Brain microvascular endothelial cell (primary cell): ENCODE data around the gene WRAP73.

Experiments
- DNase-seq: peaks from one replicate; pipeline ENCODE4 v3.0.0-alpha.2; 2020
- H3K27ac ChIP-seq: fragments of 250-450 bp; sonication (Bioruptor Pico); 2 replicates; pipeline ENCODE4 v1.5.1; 2020; ENCODE audit warnings: mild to moderate bottlenecking, moderate library complexity
- H3K27me3 ChIP-seq: fragments of 250-450 bp; sonication (Bioruptor Pico); replicated peaks from 2 replicates; pipeline ENCODE4 v1.5.1; 2020; ENCODE audit warnings: mild to moderate bottlenecking
- H3K36me3 ChIP-seq: fragments of 250-450 bp; sonication (Bioruptor Pico); replicated peaks from 2 replicates; pipeline ENCODE4 v1.5.1; 2020; ENCODE audit warnings: mild to moderate bottlenecking
- H3K4me3 ChIP-seq: 2 replicates; pipeline ENCODE4 v1.5.1; 2011; ENCODE audit warnings: low read depth, mild to moderate bottlenecking, control low read depth, low read length, moderate library complexity
- CTCF ChIP-seq: IDR thresholded peaks from 2 replicates; pipeline ENCODE4 v1.5.1; 2011; ENCODE audit warnings: low read depth, mild to moderate bottlenecking, moderate library complexity, low read length, control low read depth, inconsistent platforms; ENCODE audit errors: missing control alignments
- in situ Hi-C: cut with HindIII; loops from 2 replicates; pipeline ENCODE4 v1.10.0; 2017; ENCODE audit warnings: low sequenced_read_pairs, low pct_ligation_motif_present

The WRAP73 gene

GRCh38 chr1:3672231-3672970 is 22.5 kb upstream of the WRAP73 start:
- TF ChIP-seq CTCF, result no peak
- no peak overlapping the region for H3K27ac ChIP-seq
- H3K27me3 ChIP-seq, result no peaks in the 10 kb centered on the region
- no peaks in the 10 kb centered on the region for H3K36me3 ChIP-seq
- in situ Hi-C loops, result no loop called here
- DNase-seq, result no peak
- H3K4me3 ChIP-seq, result no peak overlapping the region

- no peaks in the 10 kb centered on the region for H3K36me3 ChIP-seq
- no peak for TF ChIP-seq CTCF
- in situ Hi-C loops, result no loop called here
- no peak overlapping the region for H3K4me3 ChIP-seq
- peak; percentile 26 for DNase-seq
- no peaks in the 10 kb centered on the region for H3K27me3 ChIP-seq
- no peak overlapping the region for H3K27ac ChIP-seq
Measured at GRCh38 chr1:3671371-3672180, 21.7 kb upstream of the WRAP73 start.

- in situ Hi-C loops, result no loop called here
- no peaks in the 10 kb centered on the region for H3K27me3 ChIP-seq
- no peak for TF ChIP-seq CTCF
- no peak overlapping the region for H3K4me3 ChIP-seq
- no peak for DNase-seq
- H3K36me3 ChIP-seq, result no peaks in the 10 kb centered on the region
- no peak overlapping the region for H3K27ac ChIP-seq
Measured at GRCh38 chr1:3670823-3671265, 20.9 kb upstream of the WRAP73 start.

- no peak for DNase-seq
- no peaks in the 10 kb centered on the region for H3K27me3 ChIP-seq
- no peaks in the 10 kb centered on the region for H3K36me3 ChIP-seq
- in situ Hi-C loops, result no loop called here
- H3K4me3 ChIP-seq, result no peak overlapping the region
- no peak overlapping the region for H3K27ac ChIP-seq
- no peak for TF ChIP-seq CTCF
Measured at GRCh38 chr1:3669971-3670431, 20.1 kb upstream of the WRAP73 start.

GRCh38 chr1:3669421-3669821 is 19.5 kb upstream of the WRAP73 start:
- in situ Hi-C loops, result no loop called here
- no peak for DNase-seq
- H3K4me3 ChIP-seq, result no peak overlapping the region
- TF ChIP-seq CTCF, result no peak
- no peak overlapping the region for H3K27ac ChIP-seq
- no peaks in the 10 kb centered on the region for H3K27me3 ChIP-seq
- no peaks in the 10 kb centered on the region for H3K36me3 ChIP-seq
